ENCODE measurements around the gene RPL13A. TPM values are rescaled to one million over a fixed set of nuclear protein-coding genes. Genes with fewer than 3 reads are reported as not detected.

The RPL13A gene
- total RNA-seq, 6 experiments from 2014 or later, result 2,015 to 2,373 (median 2,179) TPM

- Mint-ChIP-seq H3K4me1 (ENCODE audit: low read depth) (peaks cover 3% of the 10 kb centered on the region), H3K36me3 (ENCODE audit: low read depth) (no peaks in the 10 kb centered on the region; the same call in 1 of the 2 replicates), H3K27me3 (ENCODE audit: insufficient read depth) (no peaks in the 10 kb centered on the region; the same call in 1 of the 2 replicates), H3K27ac (no peak overlapping the region), H3K9me3 (no peaks in the 10 kb centered on the region), H3K4me3 (no peak overlapping the region)
- no peak for DNase-seq
- TF ChIP-seq CTCF (IDR thresholded peaks at IDR 0.05), result no peak
Observed at GRCh38 chr19:49481020-49481683, 6.3 kb upstream of the RPL13A start.

GRCh38 chr19:49486232-49486631, 1.2 kb upstream of the RPL13A start:
- Mint-ChIP-seq H3K27me3 (ENCODE audit: insufficient read depth) (peaks cover 22% of the 10 kb centered on the region), H3K4me1 (ENCODE audit: low read depth) (peaks cover 10% of the 10 kb centered on the region; the same call in 1 of the 2 replicates), H3K36me3 (ENCODE audit: low read depth) (peaks cover 30% of the 10 kb centered on the region), H3K9me3 (peaks cover 18% of the 10 kb centered on the region), H3K27ac (peak overlapping the region; percentile 11; the same call in 1 of the 2 replicates), H3K4me3 (no peak overlapping the region)
- DNase-seq, result no peak
- no peak for TF ChIP-seq CTCF (IDR thresholded peaks at IDR 0.05)

- no peak overlapping the region for H3K4me3 Mint-ChIP-seq
- no peak for DNase-seq
- peaks cover 33% of the 10 kb centered on the region for H3K36me3 Mint-ChIP-seq (ENCODE audit: low read depth)
- H3K4me1 Mint-ChIP-seq (ENCODE audit: low read depth), result peaks cover 10% of the 10 kb centered on the region; the same call in 1 of the 2 replicates
- H3K9me3 Mint-ChIP-seq, result peaks cover 18% of the 10 kb centered on the region
- no peak; the same call in 1 of the 2 replicates for TF ChIP-seq CTCF (IDR thresholded peaks at IDR 0.05)
- H3K27ac Mint-ChIP-seq, result peak overlapping the region; percentile 40; the same call in 1 of the 2 replicates
- H3K27me3 Mint-ChIP-seq (ENCODE audit: insufficient read depth), result peaks cover 22% of the 10 kb centered on the region
Observed at GRCh38 chr19:49486710-49487276, 615 bp upstream of the RPL13A start.

DNA sequence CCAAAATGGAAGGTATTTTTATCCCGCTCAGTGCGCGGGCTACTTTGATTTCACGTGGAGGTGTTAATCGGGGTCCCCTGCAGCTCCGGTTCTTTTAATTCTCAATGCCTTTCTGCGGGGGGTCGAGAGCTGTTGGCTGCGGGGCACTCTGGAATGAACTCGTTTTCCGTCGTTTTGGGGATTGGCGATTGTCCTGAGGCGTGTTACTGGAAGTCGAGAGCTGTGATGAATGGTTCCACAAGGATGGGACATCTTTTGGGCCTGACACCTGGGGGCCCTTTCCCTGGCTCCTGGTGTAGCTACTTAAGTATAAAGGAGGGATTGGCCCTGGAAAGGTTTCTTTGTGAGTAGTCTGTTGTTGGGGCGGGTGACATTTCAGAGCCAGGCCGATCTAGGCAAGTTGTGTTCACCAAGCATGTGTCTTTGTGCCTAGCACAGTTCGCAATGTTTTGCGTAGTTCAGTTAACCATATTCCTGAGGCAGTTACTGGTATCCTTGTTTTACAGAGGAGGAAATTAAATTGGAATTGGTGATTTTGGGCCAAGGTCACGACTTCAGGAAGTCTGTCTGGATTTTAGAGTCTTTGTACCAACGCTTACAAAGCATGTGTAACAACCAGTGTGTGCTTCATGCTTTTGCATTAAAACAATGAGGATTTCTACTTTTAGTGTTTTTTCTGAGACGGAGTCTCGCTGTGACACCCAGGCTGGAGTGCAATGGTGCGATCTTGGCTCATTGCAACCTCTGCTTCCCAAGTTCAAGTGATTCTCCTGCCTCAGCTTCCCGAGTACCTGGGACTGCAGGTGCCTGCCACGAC, 846 bp downstream of the RPL13A start:
- no peak for DNase-seq
- peaks cover 32% of the 10 kb centered on the region for H3K27me3 Mint-ChIP-seq (ENCODE audit: insufficient read depth)
- peaks cover 23% of the 10 kb centered on the region for H3K9me3 Mint-ChIP-seq
- no peak for TF ChIP-seq CTCF (IDR thresholded peaks at IDR 0.05)
- H3K4me1 Mint-ChIP-seq (ENCODE audit: low read depth), result peaks cover 10% of the 10 kb centered on the region; the same call in 1 of the 2 replicates
- peak overlapping the region; percentile 98 for H3K4me3 Mint-ChIP-seq
- peaks cover 48% of the 10 kb centered on the region for H3K36me3 Mint-ChIP-seq (ENCODE audit: low read depth)
- peak overlapping the region; percentile 98 for H3K27ac Mint-ChIP-seq

DNA sequence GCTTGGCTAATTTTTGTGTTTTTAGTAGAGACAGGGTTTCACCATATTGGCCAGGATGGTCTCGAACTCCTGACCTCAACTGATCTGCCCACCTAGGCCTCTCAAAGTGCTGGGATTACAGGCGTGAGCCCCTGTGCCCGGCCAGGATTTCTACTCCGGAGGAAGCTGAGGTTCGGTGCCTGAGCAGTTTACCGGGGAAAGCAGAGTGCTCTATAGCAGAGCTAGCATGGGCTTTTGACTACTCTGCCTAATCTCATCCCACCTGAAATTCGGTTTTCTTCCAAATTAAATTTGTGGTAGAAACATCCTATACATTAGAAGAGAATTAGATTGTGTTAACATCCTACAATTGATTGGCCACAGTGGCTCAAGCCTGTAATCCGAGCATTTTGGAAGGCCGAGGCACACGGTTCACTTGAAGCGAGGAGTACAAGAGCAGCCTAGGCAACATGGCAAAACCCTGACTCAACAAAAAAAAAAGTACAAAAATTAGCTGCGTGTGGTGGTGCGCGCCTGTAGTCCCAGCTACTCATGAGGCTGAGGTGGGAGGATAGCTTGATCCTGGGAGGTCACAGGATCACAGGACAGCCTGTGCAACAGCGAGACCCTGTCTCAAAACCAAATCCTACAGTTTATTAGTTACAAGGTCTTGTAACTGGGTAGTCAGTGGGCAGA, 1.6 kb downstream of the RPL13A start:
- H3K4me3 Mint-ChIP-seq, result peak overlapping the region; percentile 98
- DNase-seq, result no peak
- H3K9me3 Mint-ChIP-seq, result peaks cover 26% of the 10 kb centered on the region
- H3K27me3 Mint-ChIP-seq (ENCODE audit: insufficient read depth), result peaks cover 38% of the 10 kb centered on the region
- H3K36me3 Mint-ChIP-seq (ENCODE audit: low read depth), result peaks cover 49% of the 10 kb centered on the region
- peak overlapping the region; percentile 98 for H3K27ac Mint-ChIP-seq
- no peak for TF ChIP-seq CTCF (IDR thresholded peaks at IDR 0.05)
- H3K4me1 Mint-ChIP-seq (ENCODE audit: low read depth), result peaks cover 10% of the 10 kb centered on the region; the same call in 1 of the 2 replicates

Measured in HFFc6 (cell line).